Ectodermal cell (in vitro differentiated cells): ENCODE measurements around the gene NUTM2E.
"Not testable (repeated sequence)": the region's sequence is repeated elsewhere in the genome, so short reads cannot be mapped to it uniquely, and the experiment has no call there.

Experiments
- H3K27ac ChIP-seq: 2 replicates; pipeline ENCODE4 v1.7.0; 2013; ENCODE audit warnings: mild to moderate bottlenecking, low read depth, low read length; ENCODE audit not compliant: insufficient read depth, poor library complexity, severe bottlenecking
- H3K27me3 ChIP-seq: 2 replicates; pipeline ENCODE4 v1.7.0; 2013; ENCODE audit warnings: mild to moderate bottlenecking, low read length; ENCODE audit not compliant: insufficient read depth, control insufficient read depth, poor library complexity, severe bottlenecking
- H3K36me3 ChIP-seq: one replicate; pipeline ENCODE4 v1.7.0; 2013; ENCODE audit warnings: low read length; ENCODE audit not compliant: control insufficient read depth, insufficient read depth
- H3K4me1 ChIP-seq: one replicate; pipeline ENCODE4 v1.7.0; 2013; ENCODE audit warnings: low read length; ENCODE audit not compliant: control insufficient read depth, insufficient read depth
- H3K4me3 ChIP-seq: 2 replicates; pipeline ENCODE4 v1.7.0; 2013; ENCODE audit warnings: low read depth, low read length, control low read depth; ENCODE audit not compliant: insufficient read depth
- H3K9me3 ChIP-seq: 2 replicates; pipeline ENCODE4 v1.7.0; 2013; ENCODE audit warnings: mild to moderate bottlenecking, low read length, moderate library complexity; ENCODE audit not compliant: control insufficient read depth
- WGBS, 2 experiments: methylation state at CpG; one replicate each; pipeline ENCODE4 v1.1.7; 2013; ENCODE audit warnings: missing lambda C conversion rate in 2 of 2; 5-methylcytosine and 5-hydroxymethylcytosine counted together

The NUTM2E gene

GRCh38 chr10:79811895-79812294 is 14.6 kb upstream of the NUTM2E start:
- not testable (repeated sequence) for H3K4me3 ChIP-seq, H3K9me3 ChIP-seq, H3K27ac ChIP-seq, H3K36me3 ChIP-seq, H3K27me3 ChIP-seq, H3K4me1 ChIP-seq

GRCh38 chr10:79816290-79816689 is 10.2 kb upstream of the NUTM2E start:
- not testable (repeated sequence) for H3K27ac ChIP-seq, H3K27me3 ChIP-seq, H3K36me3 ChIP-seq, H3K4me1 ChIP-seq, H3K4me3 ChIP-seq, H3K9me3 ChIP-seq
- WGBS, 2 experiments = no CpG with 5 or more reads among the region's 2 CpGs

GRCh38 chr10:79823387-79823786 is 3.2 kb upstream of the NUTM2E start:
- not testable (repeated sequence) for H3K36me3 ChIP-seq, H3K4me1 ChIP-seq, H3K27me3 ChIP-seq, H3K4me3 ChIP-seq, H3K27ac ChIP-seq, H3K9me3 ChIP-seq
- WGBS, 2 experiments = 96% methylated on average over 6 of the region's 6 CpGs

- not testable (repeated sequence) for H3K9me3 ChIP-seq, H3K27ac ChIP-seq, H3K4me1 ChIP-seq, H3K27me3 ChIP-seq, H3K36me3 ChIP-seq
- WGBS, 2 experiments = 0 to 2% methylated on average over 11 to 20 of the region's 38 CpGs
- H3K4me3 ChIP-seq = peak overlapping the region; percentile 52
Measured at GRCh38 chr10:79825587-79826011, 940 bp upstream of the NUTM2E start.

DNA sequence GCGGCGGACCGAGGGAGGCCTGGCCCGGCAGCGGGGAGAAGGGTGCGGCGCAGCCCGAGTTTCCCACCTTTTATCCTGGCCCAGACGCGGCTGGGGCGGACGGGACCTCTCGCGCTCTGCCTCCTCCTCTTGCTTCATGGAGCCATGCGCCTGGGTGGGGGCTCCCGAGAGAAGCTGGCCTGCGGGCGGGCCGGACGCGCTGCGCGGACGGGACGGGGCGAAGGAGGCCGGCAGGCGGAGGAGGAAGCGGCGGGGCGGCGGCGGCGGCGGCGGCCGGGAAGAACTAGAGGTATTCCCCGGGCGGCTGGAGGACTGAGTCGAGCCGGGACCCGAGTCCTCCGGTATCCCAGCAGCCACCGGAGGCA is 426 bp upstream of the NUTM2E start:
- not testable (repeated sequence) for H3K36me3 ChIP-seq, H3K4me1 ChIP-seq, H3K9me3 ChIP-seq, H3K27me3 ChIP-seq
- 1 to 2% methylated on average over 35 to 36 of the region's 44 CpGs for WGBS, 2 experiments
- peak overlapping the region; percentile 89 for H3K27ac ChIP-seq
- H3K4me3 ChIP-seq = peak overlapping the region; percentile 52

DNA sequence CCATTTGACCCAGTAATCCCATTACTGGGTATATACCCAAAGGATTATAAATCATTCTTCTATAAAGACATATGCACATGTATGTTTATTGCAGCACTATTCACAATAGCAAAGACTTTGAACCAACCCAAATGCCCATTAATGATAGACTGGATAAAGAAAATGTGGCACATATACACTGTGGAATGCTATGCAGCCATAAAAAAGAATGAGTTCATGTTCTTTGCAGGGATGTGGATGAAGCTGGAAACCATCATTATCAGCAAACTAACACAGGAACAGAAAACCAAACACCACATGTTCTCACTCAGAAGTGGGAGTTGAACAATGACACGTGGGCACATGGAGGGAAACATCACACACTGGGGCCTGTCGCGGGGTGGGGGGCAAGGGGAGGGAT is 7.3 kb downstream of the NUTM2E start:
- not testable (repeated sequence) for H3K27ac ChIP-seq, H3K4me1 ChIP-seq, H3K9me3 ChIP-seq, H3K27me3 ChIP-seq, H3K36me3 ChIP-seq, H3K4me3 ChIP-seq
- WGBS, 2 experiments = 74 to 90% methylated on average over 3 of the region's 3 CpGs

GRCh38 chr10:79835891-79836290 is 9.4 kb downstream of the NUTM2E start:
- no CpG with 5 or more reads among the region's 2 CpGs for WGBS, 2 experiments
- not testable (repeated sequence) for H3K36me3 ChIP-seq

DNA sequence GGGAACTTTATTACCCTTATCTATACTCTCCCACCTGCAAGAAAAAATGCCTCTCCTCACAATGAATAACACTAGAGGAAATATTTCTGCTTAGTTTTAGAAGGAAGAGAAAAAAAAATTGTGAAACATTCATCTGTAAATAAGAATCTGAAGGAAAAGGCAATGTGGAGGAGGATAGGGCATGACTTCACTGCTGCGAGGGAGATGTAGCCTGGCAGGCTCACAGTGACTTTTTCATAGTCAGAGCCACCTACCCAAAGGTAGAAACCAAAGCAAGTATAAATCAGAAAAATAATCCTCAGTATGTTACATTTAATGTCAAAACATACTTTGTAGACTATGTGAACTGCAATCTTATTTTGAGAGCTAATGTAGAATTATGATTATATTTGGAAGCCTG is 10.4 kb downstream of the NUTM2E start:
- not testable (repeated sequence) for H3K36me3 ChIP-seq, H3K27ac ChIP-seq, H3K9me3 ChIP-seq, H3K27me3 ChIP-seq, H3K4me3 ChIP-seq, H3K4me1 ChIP-seq
- WGBS, 2 experiments = 91 to 100% methylated on average over 1 of the region's 1 CpG

More at GRCh38 chr10:79835891-79836290, 9.4 kb downstream of the NUTM2E start:
- not testable (repeated sequence) for H3K9me3 ChIP-seq, H3K4me3 ChIP-seq, H3K27me3 ChIP-seq, H3K4me1 ChIP-seq, H3K27ac ChIP-seq

GRCh38 chr10:79838441-79838840 is 11.9 kb downstream of the NUTM2E start:
- H3K9me3 ChIP-seq, H3K36me3 ChIP-seq, H3K4me3 ChIP-seq, H3K27me3 ChIP-seq, H3K4me1 ChIP-seq, H3K27ac ChIP-seq: not testable (repeated sequence)
- WGBS, 2 experiments = 97 to 100% methylated on average over 2 to 5 of the region's 16 CpGs

DNA sequence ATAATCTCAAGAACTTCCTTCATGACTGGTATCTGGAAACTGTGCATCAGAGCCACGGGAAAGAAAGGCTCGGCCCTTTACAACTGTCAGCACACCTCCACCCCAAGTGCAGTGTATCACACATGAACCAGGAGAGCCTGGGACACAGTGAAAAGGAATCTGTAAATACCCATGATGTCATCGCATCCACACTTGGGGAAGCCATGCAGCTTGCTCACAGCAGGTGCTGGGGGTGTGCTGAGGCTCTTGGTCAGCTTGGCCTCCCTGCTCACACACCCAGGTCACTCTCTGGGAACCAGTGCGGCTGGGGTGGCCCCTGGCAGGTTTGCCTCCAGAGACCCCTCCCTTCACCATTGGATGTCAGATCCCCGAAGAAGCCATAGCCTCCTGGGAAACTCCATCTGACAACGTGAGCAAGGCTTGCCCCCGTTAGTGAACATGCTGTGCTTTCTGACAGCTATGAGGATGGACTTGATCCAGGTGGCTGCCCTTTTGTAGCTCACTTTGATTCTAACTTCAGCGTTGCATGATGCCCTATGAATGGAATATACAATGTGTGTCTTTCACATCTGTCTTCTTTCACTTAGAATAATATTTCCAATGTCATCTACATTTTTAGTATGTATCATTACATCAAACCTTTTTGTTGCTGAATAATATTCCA is 26.8 kb downstream of the NUTM2E start:
- H3K4me3 ChIP-seq, H3K27ac ChIP-seq, H3K9me3 ChIP-seq, H3K27me3 ChIP-seq, H3K4me1 ChIP-seq, H3K36me3 ChIP-seq: not testable (repeated sequence)
- WGBS, 2 experiments = 90 to 92% methylated on average over 2 to 3 of the region's 8 CpGs

- not testable (repeated sequence) for H3K4me1 ChIP-seq, H3K36me3 ChIP-seq, H3K9me3 ChIP-seq, H3K27me3 ChIP-seq, H3K4me3 ChIP-seq, H3K27ac ChIP-seq
- WGBS, 2 experiments = no CpG with 5 or more reads among the region's 1 CpG
Measured at GRCh38 chr10:79862269-79862668, 35.7 kb downstream of the NUTM2E start.
